K562 (cell line): ENCODE results near the gene FKBP15. TPM values are rescaled to one million over a fixed set of nuclear protein-coding genes. Genes with fewer than 3 reads are reported as not detected.
A peak's percentile ranks its signal among the peaks of the same experiment; 100 is the strongest.

ENCODE experiments used
- CAMTA2 ChIP-seq: fragments of 250-450 bp; sonication (Bioruptor Pico); conservative IDR thresholded peaks from 2 replicates; pipeline ENCODE4 v1.5.1; 2022
- CBFA2T3 ChIP-seq: fragments of 450-650 bp; IDR thresholded peaks from 2 replicates; pipeline ENCODE4 v1.6.1; 2017
- CCNT2 ChIP-seq: IDR thresholded peaks from 2 replicates; pipeline ENCODE4 v1.6.1; 2011; ENCODE audit warnings: borderline replicate concordance, low read depth, mild to moderate bottlenecking, moderate library complexity, mixed read lengths, low read length; ENCODE audit not compliant: insufficient read length; ENCODE audit errors: extremely low read depth
- ELF1 ChIP-seq: fragments of 200-800 bp; sonication (Bioruptor generic); IDR thresholded peaks from 2 replicates; pipeline ENCODE4 v1.6.1; 2016; ENCODE audit warnings: missing genetic modification characterization, missing compliant biosample characterization
- GABPB2 ChIP-seq: fragments of 250-450 bp; sonication (Bioruptor Pico); conservative IDR thresholded peaks from 2 replicates; pipeline ENCODE4 v1.5.1; 2021; ENCODE audit warnings: mild to moderate bottlenecking
- NCOA4 ChIP-seq: fragments of 450-650 bp; IDR thresholded peaks from 2 replicates; pipeline ENCODE4 v1.6.1; 2018; ENCODE audit warnings: mild to moderate bottlenecking; ENCODE audit not compliant: partially characterized antibody
- NCOA6 ChIP-seq: fragments of 450-650 bp; IDR thresholded peaks from 2 replicates; pipeline ENCODE4 v1.6.1; 2017; ENCODE audit warnings: mild to moderate bottlenecking
- NR2F6 ChIP-seq: fragments of 450-650 bp; formaldehyde crosslinking; IDR thresholded peaks from 2 replicates; pipeline ENCODE4 v1.4.0; 2020; ENCODE audit warnings: mild to moderate bottlenecking
- PRMT5 ChIP-seq: sonication (generic); formaldehyde crosslinking; IDR thresholded peaks from 2 replicates; pipeline ENCODE4 v1.5.0; 2020; ENCODE audit warnings: missing genetic modification reagents
- ZFP1 ChIP-seq: fragments of 450-650 bp; formaldehyde crosslinking; IDR thresholded peaks from 2 replicates; pipeline ENCODE4 v1.4.0; 2020; ENCODE audit warnings: mild to moderate bottlenecking, mixed read lengths
- ZNF124 ChIP-seq: sonication (generic); formaldehyde crosslinking; IDR thresholded peaks from 2 replicates; pipeline ENCODE4 v1.8.1; 2022; ENCODE audit warnings: missing genetic modification reagents
- ZNF263 ChIP-seq: sonication (generic); formaldehyde crosslinking; IDR thresholded peaks from 2 replicates; pipeline ENCODE4 v1.8.0; 2022; ENCODE audit warnings: mild to moderate bottlenecking, missing genetic modification reagents, borderline replicate concordance
- ZNF561 ChIP-seq: fragments of 450-650 bp; formaldehyde crosslinking; conservative IDR thresholded peaks from 2 replicates; pipeline ENCODE4 v1.4.0; 2020; ENCODE audit warnings: mild to moderate bottlenecking, moderate library complexity
- ZNF695 ChIP-seq: fragments of 450-650 bp; formaldehyde crosslinking; IDR thresholded peaks from 2 replicates; pipeline ENCODE4 v1.4.0; 2020; ENCODE audit warnings: mild to moderate bottlenecking, moderate library complexity
- polyA plus RNA-seq, 8 experiments: library from polyadenylated mRNA; depleted of rRNA in 4 of 8; stranded (reverse) in 5 of 8; unstranded in 3 of 8; fragments of >200 nt; fragmentation: Nextera tagmentation in 2 of 8; fragmentation: Illumina TruSeq in 1 of 8; extraction: Ambion mirVana in 2 of 8; extraction: Trizol in 1 of 8; gene quantifications; 2 replicates each; pipeline versions ENCODE4 v1.2.1 to v1.2.3, GENCODE V29; 2011 to 2014; ENCODE audit warnings: inconsistent platforms in 1 of 8, missing spikeins in 1 of 8
- total RNA-seq, 7 experiments: library from RNA; depleted of rRNA in 6 of 7; stranded (reverse); fragments of >200 nt in 6 of 7; fragmentation: Illumina TruSeq in 2 of 7; extraction: Trizol in 2 of 7; gene quantifications; 2 replicates each; pipeline versions ENCODE4 v1.2.1 to v1.2.3, GENCODE V29; 2011 to 2021; ENCODE audit warnings: low replicate concordance in 1 of 7
- TF ChIP-seq, protein P1 (sequence below): fragments of 250-450 bp; sonication (Bioruptor Pico); IDR thresholded peaks from 2 replicates; pipeline ENCODE4 v1.8.0; 2021; ENCODE audit warnings: moderate library complexity, mild to moderate bottlenecking, inconsistent platforms
- TF ChIP-seq, protein P2 (sequence below): fragments of 250-450 bp; sonication (Bioruptor Pico); IDR thresholded peaks from 2 replicates; pipeline ENCODE4 v1.5.0; 2022; ENCODE audit warnings: mild to moderate bottlenecking
- TF ChIP-seq, protein P3 (sequence below): fragments of 250-450 bp; sonication (Bioruptor Pico); IDR thresholded peaks from 2 replicates; pipeline ENCODE4 v1.5.0; 2020; ENCODE audit warnings: mild to moderate bottlenecking, borderline replicate concordance
- TF ChIP-seq, protein P4 (sequence below): fragments of 250-450 bp; sonication (Bioruptor Pico); IDR thresholded peaks from 2 replicates; pipeline ENCODE4 v1.5.0; 2020; ENCODE audit warnings: mild to moderate bottlenecking

The FKBP15 gene
- total and polyA plus RNA-seq, 9 of the 15 experiments (the other 6 are each of a cell fraction or from before 2014, with no cell fraction given), result 8.7 to 38.0 (median 18.9) TPM

DNA sequence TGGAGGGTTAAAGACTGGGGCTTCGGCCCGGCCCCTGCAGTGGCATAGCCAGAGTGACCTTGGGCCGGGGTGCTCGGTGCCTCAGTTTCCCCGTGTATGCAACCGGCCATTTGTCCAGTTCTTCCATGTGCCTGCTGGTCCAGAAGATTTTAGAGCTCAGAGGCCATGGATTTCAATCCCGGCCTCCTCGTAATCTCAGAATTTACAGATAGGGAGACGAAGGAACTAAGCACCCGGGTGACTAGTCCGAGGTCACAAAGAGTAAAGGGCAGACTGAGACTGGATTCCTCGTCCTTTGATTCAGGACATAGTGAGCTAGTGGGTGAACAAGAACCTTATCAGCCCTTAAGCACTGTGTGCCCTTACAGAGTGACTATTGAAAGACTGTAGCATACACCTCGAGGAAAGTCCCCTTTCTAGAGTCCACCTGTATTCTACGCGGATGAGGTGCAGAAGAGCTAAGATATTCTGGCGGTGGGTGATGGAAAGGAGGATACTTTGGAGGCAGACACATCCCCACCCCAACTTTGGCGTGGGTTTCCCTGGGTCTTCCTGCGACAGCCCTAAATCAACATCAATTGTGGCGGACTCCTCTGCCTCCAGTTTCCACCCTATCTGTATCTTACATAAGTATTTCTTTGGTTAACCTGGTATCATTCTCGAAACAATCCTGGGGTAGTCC lies 864 bp upstream of the FKBP15 start (continued):
- TF ChIP-seq, protein P1, sequence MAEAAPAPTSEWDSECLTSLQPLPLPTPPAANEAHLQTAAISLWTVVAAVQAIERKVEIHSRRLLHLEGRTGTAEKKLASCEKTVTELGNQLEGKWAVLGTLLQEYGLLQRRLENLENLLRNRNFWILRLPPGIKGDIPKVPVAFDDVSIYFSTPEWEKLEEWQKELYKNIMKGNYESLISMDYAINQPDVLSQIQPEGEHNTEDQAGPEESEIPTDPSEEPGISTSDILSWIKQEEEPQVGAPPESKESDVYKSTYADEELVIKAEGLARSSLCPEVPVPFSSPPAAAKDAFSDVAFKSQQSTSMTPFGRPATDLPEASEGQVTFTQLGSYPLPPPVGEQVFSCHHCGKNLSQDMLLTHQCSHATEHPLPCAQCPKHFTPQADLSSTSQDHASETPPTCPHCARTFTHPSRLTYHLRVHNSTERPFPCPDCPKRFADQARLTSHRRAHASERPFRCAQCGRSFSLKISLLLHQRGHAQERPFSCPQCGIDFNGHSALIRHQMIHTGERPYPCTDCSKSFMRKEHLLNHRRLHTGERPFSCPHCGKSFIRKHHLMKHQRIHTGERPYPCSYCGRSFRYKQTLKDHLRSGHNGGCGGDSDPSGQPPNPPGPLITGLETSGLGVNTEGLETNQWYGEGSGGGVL (CRISPR knock-in tag), result no peak
- TF ChIP-seq CBFA2T3 (peak; percentile 76), NR2F6 (0 out of 2 replicates have a peak, but pooled peaks have one; percentile 34), CAMTA2 (no peak), NCOA6 (no peak), ELF1 (tag) (no peak), PRMT5 (CRISPR knock-in tag) (no peak), ZNF263 (CRISPR knock-in tag) (no peak), ZNF695 (no peak), ZFP1 (CRISPR knock-in tag) (no peak), GABPB2 (CRISPR knock-in tag) (no peak), NCOA4 (no peak), ZNF561 (CRISPR knock-in tag) (no peak), CCNT2 (no peak), ZNF124 (CRISPR knock-in tag) (no peak)
- TF ChIP-seq, protein P2, sequence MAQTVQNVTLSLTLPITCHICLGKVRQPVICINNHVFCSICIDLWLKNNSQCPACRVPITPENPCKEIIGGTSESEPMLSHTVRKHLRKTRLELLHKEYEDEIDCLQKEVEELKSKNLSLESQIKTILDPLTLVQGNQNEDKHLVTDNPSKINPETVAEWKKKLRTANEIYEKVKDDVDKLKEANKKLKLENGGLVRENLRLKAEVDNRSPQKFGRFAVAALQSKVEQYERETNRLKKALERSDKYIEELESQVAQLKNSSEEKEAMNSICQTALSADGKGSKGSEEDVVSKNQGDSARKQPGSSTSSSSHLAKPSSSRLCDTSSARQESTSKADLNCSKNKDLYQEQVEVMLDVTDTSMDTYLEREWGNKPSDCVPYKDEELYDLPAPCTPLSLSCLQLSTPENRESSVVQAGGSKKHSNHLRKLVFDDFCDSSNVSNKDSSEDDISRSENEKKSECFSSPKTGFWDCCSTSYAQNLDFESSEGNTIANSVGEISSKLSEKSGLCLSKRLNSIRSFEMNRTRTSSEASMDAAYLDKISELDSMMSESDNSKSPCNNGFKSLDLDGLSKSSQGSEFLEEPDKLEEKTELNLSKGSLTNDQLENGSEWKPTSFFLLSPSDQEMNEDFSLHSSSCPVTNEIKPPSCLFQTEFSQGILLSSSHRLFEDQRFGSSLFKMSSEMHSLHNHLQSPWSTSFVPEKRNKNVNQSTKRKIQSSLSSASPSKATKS (CRISPR knock-in tag), result no peak
- TF ChIP-seq, protein P3, sequence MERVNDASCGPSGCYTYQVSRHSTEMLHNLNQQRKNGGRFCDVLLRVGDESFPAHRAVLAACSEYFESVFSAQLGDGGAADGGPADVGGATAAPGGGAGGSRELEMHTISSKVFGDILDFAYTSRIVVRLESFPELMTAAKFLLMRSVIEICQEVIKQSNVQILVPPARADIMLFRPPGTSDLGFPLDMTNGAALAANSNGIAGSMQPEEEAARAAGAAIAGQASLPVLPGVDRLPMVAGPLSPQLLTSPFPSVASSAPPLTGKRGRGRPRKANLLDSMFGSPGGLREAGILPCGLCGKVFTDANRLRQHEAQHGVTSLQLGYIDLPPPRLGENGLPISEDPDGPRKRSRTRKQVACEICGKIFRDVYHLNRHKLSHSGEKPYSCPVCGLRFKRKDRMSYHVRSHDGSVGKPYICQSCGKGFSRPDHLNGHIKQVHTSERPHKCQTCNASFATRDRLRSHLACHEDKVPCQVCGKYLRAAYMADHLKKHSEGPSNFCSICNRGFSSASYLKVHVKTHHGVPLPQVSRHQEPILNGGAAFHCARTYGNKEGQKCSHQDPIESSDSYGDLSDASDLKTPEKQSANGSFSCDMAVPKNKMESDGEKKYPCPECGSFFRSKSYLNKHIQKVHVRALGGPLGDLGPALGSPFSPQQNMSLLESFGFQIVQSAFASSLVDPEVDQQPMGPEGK, result no peak
- TF ChIP-seq, protein P4, sequence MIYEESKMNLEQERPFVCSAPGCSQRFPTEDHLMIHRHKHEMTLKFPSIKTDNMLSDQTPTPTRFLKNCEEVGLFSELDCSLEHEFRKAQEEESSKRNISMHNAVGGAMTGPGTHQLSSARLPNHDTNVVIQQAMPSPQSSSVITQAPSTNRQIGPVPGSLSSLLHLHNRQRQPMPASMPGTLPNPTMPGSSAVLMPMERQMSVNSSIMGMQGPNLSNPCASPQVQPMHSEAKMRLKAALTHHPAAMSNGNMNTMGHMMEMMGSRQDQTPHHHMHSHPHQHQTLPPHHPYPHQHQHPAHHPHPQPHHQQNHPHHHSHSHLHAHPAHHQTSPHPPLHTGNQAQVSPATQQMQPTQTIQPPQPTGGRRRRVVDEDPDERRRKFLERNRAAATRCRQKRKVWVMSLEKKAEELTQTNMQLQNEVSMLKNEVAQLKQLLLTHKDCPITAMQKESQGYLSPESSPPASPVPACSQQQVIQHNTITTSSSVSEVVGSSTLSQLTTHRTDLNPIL, result no peak
